GM12872 (cell line): ENCODE results near the gene CD81.

ENCODE experiments used
- TF ChIP-seq, protein P1 (sequence below): IDR thresholded peaks from 3 replicates; pipeline ENCODE4 v1.5.1; 2011; ENCODE audit warnings: low read depth, mild to moderate bottlenecking, low read length, moderate library complexity; ENCODE audit not compliant: insufficient read depth

The CD81 gene

DNA sequence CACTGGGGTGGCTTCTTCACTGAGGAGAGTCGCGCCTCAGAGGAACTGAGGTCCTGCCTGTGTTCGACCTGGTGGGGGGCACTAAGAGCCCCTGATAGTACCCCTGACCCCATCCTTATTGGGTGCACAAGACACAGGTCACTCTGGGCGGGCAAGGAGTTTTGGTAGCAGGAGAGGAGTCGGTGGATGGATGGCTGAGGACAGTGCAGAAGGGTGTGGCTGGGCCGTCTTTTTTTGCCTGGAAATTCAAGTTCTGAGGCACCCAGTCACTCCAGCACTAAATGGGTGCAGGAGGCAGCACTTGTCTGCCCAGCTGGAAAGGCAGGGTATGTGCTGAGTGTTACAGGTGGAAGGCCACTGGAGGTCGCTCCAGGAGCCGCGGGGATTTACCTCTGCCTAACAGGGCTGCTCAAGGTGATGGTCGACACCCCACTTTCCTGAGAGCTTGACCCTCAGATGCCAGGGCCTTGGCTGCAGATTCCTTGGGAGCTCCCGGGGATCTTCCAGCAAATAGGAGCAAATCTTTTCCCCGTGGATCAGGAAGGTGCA lies 24.4 kb downstream of the CD81 start:
- TF ChIP-seq, protein P1, sequence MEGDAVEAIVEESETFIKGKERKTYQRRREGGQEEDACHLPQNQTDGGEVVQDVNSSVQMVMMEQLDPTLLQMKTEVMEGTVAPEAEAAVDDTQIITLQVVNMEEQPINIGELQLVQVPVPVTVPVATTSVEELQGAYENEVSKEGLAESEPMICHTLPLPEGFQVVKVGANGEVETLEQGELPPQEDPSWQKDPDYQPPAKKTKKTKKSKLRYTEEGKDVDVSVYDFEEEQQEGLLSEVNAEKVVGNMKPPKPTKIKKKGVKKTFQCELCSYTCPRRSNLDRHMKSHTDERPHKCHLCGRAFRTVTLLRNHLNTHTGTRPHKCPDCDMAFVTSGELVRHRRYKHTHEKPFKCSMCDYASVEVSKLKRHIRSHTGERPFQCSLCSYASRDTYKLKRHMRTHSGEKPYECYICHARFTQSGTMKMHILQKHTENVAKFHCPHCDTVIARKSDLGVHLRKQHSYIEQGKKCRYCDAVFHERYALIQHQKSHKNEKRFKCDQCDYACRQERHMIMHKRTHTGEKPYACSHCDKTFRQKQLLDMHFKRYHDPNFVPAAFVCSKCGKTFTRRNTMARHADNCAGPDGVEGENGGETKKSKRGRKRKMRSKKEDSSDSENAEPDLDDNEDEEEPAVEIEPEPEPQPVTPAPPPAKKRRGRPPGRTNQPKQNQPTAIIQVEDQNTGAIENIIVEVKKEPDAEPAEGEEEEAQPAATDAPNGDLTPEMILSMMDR, result peak; percentile 28; the same call in 1 of the 3 replicates

DNA sequence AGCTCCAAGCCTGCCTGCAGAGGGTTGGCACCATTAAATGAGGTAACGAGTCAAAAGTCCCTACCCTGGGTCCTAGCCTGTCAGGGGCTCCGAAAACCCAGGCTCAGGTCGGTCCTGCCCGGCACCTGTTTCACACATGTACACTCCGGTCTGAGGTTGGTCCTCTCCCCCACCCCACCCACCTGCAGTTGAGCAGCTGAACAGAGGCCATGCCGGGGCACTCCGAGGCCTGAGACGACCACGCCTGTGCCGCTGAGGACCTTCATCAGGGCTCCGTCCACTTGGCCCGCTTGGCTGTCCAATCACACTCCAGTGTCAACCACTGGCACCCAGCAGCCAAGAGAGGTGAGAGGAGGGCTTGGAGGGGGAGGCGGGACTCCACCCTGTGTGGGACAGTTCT lies 25.0 kb downstream of the CD81 start:
- TF ChIP-seq, protein P1, result no peak

DNA sequence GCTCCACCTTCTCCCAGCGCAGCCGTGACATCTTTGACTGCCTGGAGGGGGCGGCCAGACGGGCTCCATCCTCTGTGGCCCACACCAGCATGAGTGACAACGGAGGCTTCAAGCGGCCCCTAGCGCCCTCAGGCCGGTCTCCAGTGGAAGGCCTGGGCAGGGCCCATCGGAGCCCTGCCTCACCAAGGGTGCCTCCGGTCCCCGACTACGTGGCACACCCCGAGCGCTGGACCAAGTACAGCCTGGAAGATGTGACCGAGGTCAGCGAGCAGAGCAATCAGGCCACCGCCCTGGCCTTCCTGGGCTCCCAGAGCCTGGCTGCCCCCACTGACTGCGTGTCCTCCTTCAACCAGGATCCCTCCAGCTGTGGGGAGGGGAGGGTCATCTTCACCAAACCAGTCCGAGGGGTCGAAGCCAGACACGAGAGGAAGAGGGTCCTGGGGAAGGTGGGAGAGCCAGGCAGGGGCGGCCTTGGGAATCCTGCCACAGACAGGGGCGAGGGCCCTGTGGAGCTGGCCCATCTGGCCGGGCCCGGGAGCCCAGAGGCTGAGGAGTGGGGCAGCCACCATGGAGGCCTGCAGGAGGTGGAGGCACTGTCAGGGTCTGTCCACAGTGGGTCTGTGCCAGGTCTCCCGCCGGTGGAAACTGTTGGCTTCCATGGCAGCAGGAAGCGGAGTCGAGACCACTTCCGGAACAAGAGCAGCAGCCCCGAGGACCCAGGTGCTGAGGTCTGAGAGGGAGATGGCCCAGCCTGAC lies 26.0 kb downstream of the CD81 start:
- TF ChIP-seq, protein P1, result no peak

DNA sequence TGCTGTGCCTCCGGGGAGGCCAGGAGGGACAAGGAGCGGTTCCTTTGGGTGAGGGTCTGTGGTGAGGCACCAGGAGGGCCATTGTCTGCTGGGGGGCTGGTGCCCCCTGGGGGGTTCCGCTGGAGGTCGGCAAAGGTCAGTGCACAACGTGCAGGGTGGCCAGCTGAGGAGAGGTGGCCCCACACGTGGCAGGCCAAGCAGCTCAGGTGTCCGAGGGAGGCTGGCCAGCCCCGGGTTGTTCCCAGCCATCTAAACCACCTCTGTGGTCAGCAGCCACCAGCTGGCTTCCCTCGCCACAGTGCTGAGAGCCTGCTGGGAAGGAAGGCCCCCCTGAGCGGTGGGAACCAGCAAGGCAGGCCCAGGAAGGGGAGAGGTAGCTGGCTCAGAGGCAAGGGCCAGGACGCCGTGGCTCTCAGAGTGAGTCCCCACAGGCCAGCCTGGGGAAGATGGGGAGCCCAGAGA lies 27.7 kb downstream of the CD81 start:
- TF ChIP-seq, protein P1, result no peak

DNA sequence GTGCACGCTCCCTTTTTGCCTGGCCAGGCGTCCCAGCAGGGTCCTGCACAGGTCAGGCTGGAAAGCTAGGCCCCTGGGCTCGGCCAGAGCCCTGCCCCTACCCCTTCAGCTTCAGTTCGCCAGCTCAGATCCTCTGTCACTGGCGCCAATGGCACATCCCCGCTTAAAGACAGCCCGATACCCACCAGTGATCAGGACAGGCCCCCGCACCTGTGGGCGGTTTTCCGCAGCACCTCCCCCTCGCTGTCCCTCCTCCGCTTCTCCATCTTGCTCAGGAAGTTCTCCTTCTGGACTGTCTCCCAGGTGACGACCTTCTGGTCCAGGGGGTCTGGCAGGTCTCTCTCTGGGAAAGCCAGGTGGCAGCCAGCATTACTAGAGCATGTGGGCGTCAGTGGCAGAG lies 29.3 kb downstream of the CD81 start:
- TF ChIP-seq, protein P1, result no peak

DNA sequence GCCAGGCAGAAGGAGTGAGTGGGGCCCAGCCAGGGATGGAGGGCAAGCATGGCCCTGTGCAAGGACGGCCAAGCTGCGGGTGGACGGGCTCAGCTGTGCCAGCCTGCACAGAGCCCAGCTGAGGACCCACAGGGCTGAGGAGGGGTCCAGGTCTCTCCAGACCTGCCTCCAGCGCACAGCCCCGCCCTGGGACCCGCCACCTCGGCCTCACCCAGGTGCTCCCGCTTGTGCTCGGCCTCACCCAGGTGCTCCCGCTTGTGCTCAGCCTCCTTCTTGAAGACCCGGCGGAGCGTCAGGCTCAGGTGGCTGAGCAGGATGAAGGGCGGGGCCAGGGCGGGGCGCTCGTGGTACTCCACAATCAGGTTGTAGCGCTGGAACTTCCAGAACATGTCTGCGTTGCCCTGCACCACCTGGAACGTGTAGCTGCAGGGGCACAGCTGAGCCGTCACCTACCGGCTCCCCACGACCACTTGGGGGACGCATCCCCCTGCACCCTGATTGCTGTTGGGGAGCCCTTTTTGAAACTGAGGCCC lies 29.8 kb downstream of the CD81 start:
- TF ChIP-seq, protein P1, result no peak

DNA sequence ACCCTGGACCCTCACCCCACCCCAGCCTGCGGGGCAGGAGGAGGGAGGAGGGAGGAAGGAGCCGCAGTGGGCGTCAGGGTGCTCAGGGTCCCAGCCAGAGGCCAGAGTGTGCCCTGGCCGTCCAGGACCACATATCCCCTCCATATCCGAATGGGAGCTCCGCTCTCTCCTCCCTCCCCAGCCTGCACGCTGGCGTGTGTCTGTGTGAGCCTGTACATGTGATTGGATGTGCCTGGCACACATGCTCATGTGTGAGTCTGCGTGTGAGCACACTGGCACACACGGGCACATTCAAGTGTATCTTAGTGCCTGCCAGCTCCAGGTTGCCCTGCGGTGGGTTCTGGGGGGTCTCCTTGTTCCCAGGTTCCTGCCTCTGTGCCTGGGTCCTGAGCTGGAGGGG lies 31.6 kb downstream of the CD81 start:
- TF ChIP-seq, protein P1, result no peak
